ENCODE results near the gene IL15RA. TPM values are rescaled to one million over a fixed set of nuclear protein-coding genes. Genes with fewer than 3 reads are reported as not detected.

Gene IL15RA
- total RNA-seq, 4 donors from 2014 or later = 17.7 to 21.9 (median 20.6) TPM

DNA sequence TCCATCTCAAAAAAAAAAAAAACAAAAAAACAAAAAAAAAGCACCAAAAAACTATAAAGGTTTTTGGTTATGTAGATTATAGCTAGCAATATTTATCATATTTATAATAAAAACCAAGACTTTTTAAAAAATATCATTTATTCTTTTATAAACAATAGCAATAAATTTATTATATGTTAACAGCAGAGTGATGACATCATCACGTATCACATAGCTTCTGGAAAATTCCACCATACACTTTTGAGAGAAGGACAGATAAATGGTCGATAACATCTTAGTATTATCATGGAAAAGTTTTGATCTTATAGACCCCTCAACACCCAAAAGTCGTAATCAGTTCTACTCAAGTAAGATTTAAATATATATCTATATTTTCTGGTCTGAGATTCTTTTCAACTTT lies 33.2 kb upstream of the IL15RA start:
- no peak for ATAC-seq
- 86 to 92% methylated on average over 3 of the region's 3 CpGs for whole genome bisulfite sequencing, 2 donors (ENCODE audit: low coverage in 1 of 2)
- no peak for TF ChIP-seq POLR2A (IDR thresholded peaks at IDR 0.05)
- TF ChIP-seq EP300 (IDR thresholded peaks at IDR 0.05) = no peak
- TF ChIP-seq, protein P1, sequence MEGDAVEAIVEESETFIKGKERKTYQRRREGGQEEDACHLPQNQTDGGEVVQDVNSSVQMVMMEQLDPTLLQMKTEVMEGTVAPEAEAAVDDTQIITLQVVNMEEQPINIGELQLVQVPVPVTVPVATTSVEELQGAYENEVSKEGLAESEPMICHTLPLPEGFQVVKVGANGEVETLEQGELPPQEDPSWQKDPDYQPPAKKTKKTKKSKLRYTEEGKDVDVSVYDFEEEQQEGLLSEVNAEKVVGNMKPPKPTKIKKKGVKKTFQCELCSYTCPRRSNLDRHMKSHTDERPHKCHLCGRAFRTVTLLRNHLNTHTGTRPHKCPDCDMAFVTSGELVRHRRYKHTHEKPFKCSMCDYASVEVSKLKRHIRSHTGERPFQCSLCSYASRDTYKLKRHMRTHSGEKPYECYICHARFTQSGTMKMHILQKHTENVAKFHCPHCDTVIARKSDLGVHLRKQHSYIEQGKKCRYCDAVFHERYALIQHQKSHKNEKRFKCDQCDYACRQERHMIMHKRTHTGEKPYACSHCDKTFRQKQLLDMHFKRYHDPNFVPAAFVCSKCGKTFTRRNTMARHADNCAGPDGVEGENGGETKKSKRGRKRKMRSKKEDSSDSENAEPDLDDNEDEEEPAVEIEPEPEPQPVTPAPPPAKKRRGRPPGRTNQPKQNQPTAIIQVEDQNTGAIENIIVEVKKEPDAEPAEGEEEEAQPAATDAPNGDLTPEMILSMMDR (IDR thresholded peaks at IDR 0.05) = no peak
- TF ChIP-seq POLR2AphosphoS5 (IDR thresholded peaks at IDR 0.05) = no peak
- Histone ChIP-seq H3K27ac (no peak overlapping the region), H3K27me3 (peaks cover 3% of the 10 kb centered on the region), H3K9me3 (peaks cover 0 to 14% (median 0%) of the 10 kb centered on the region in 3 donors), H3K4me3 (no peak overlapping the region), H3K4me1 (no peaks in the 10 kb centered on the region), H3K36me3 (no peaks in the 10 kb centered on the region)

DNA sequence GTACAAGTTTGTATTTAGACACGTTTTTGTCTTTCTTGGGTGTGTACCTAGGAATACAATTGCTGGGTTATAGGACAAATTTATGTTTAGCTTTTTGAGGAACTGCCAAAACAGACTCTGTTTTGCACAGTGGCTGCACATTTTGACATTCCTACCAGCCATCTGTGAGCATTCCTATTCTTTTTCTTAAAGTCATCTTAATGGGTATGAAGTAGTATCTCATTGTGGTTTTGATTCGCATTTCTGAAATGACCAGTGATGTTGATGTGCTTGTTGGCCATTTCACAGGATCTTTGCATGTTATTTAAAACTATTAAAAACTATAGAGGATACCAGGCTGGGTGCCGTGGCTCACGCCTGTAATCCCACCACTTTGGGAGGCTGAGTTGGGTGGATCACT lies 32.6 kb upstream of the IL15RA start:
- no peak overlapping the region for H3K4me3 ChIP-seq
- H3K36me3 ChIP-seq = no peaks in the 10 kb centered on the region
- H3K27me3 ChIP-seq = peaks cover 3% of the 10 kb centered on the region
- H3K9me3 ChIP-seq = peaks cover 0 to 14% (median 0%) of the 10 kb centered on the region in 3 donors
- WGBS, 2 donors (ENCODE audit: low coverage in 1 of 2) = 83 to 87% methylated on average over 2 to 3 of the region's 4 CpGs
- H3K27ac ChIP-seq = no peak overlapping the region
- no peaks in the 10 kb centered on the region for H3K4me1 ChIP-seq
- no peak for TF ChIP-seq POLR2AphosphoS5 (IDR thresholded peaks at IDR 0.05)
- TF ChIP-seq, protein P1 (IDR thresholded peaks at IDR 0.05) = no peak
- no peak for TF ChIP-seq EP300 (IDR thresholded peaks at IDR 0.05)
- TF ChIP-seq POLR2A (IDR thresholded peaks at IDR 0.05) = no peak
- ATAC-seq = no peak

DNA sequence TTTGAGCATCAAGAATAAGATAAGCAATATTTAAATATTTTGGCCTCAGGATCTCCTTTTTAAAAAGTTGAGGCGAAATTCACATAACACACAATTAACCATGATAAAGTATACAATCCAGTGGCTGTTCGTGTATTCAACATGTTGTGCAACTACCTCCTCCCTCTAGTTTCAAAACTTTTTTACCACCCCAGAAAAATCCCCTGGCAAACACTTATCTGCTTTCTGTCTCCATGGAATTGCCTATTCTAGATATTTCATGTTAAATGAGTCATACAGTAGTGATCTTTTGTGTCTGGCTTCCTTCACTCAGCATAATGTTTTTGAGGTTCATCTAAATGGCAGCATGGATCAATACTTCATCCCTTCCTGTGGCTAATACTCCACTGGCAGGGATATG lies 31.8 kb upstream of the IL15RA start:
- peaks cover 3% of the 10 kb centered on the region for H3K27me3 ChIP-seq
- H3K4me3 ChIP-seq = peak overlapping the region in 1 of 2 donors; percentile 24
- peak; percentile 83 for ATAC-seq
- H3K36me3 ChIP-seq = no peaks in the 10 kb centered on the region
- TF ChIP-seq, protein P1 (IDR thresholded peaks at IDR 0.05) = no peak
- TF ChIP-seq EP300 (IDR thresholded peaks at IDR 0.05) (no peak), POLR2AphosphoS5 (IDR thresholded peaks at IDR 0.05) (no peak)
- no peaks in the 10 kb centered on the region for H3K4me1 ChIP-seq
- peak overlapping the region in 2 of 4 donors; percentile 1 to 20 for H3K27ac ChIP-seq
- peaks cover 0 to 14% (median 0%) of the 10 kb centered on the region in 3 donors for H3K9me3 ChIP-seq
- WGBS, 2 donors (ENCODE audit: low coverage in 1 of 2) = 30 to 53% methylated on average over 2 of the region's 2 CpGs

DNA sequence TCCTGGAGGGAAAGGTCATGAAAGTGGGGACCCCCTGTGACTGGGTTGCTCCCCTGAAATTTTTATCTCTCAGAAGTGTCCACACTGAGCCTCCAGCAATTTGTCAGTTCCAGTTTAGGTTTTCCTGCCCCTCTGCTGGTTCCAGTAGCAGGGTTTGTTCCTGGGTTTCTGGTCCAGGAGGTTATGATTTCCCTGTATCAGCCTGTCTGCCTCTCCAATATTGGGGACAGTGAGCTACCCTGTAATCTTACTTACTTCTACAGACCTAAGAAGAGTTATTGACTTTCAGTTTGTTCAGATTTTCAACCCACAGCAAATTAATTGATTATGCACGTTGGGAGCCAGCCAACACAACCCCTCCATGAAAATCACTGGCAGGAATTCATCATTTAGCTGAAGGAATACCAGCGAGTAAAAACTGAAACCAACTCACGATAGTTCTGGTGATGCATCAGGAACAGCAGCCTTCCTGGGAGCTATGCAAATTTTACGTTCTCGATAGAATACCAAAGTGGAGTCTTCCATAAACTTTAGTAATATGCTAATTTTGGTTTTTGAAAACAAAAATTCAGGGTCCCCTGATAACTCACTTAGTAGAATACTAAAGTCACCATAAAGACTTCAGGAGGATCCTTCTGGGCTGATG lies 31.3 kb upstream of the IL15RA start:
- Histone ChIP-seq H3K9me3 (peaks cover 0 to 14% (median 0%) of the 10 kb centered on the region in 3 donors), H3K27ac (peak overlapping the region in 3 of 4 donors; percentile 1 to 20 (median 3)), H3K36me3 (no peaks in the 10 kb centered on the region), H3K4me3 (peak overlapping the region in 1 of 2 donors; percentile 24), H3K27me3 (peaks cover 3% of the 10 kb centered on the region), H3K4me1 (no peaks in the 10 kb centered on the region)
- WGBS, 2 donors (ENCODE audit: low coverage in 1 of 2) = 53 to 68% methylated on average over 4 to 5 of the region's 5 CpGs
- TF ChIP-seq POLR2A (IDR thresholded peaks at IDR 0.05) (no peak), POLR2AphosphoS5 (IDR thresholded peaks at IDR 0.05) (no peak), EP300 (IDR thresholded peaks at IDR 0.05) (no peak)
- TF ChIP-seq, protein P1 (IDR thresholded peaks at IDR 0.05) = no peak
- ATAC-seq = no peak

DNA sequence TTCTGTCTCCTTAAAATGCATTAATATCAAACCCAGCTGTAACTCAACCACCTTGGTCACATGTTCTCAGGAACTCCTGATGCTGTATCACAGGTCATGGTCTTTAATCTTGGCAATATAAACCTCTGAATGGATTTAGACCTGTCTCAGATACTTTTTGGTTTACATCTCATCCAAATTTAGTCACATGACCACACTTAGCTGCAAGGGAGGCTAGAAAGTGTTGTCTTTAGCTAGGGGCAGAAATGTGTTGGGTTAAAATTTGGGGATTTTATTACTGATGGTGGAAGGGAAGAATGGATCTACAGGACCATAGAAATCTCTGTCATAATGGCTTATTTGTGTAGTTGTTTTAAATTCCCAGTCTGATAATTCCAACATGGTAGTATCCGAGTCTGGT lies 29.6 kb upstream of the IL15RA start:
- Histone ChIP-seq H3K27me3 (peaks cover 3% of the 10 kb centered on the region), H3K36me3 (no peaks in the 10 kb centered on the region), H3K27ac (no peak overlapping the region), H3K4me3 (no peak overlapping the region), H3K9me3 (peaks cover 0 to 14% (median 0%) of the 10 kb centered on the region in 3 donors), H3K4me1 (no peaks in the 10 kb centered on the region)
- ATAC-seq = no peak
- 63 to 100% methylated on average over 1 of the region's 1 CpG for WGBS, 2 donors (ENCODE audit: low coverage in 1 of 2)
- TF ChIP-seq EP300 (IDR thresholded peaks at IDR 0.05) (no peak), POLR2AphosphoS5 (IDR thresholded peaks at IDR 0.05) (no peak), POLR2A (IDR thresholded peaks at IDR 0.05) (no peak)
- TF ChIP-seq, protein P1 (IDR thresholded peaks at IDR 0.05) = no peak

Data from gastroesophageal sphincter (tissue), 4 donors.